K562 (cell line): ENCODE results near the gene GLDN. TPM values are rescaled to one million over a fixed set of nuclear protein-coding genes. Genes with fewer than 3 reads are reported as not detected.

Experiments used
- ATAC-seq: fragments of 200-7000 bp; cut with Tn5 transposase; 3 replicates; pipeline ENCODE4 v1.9.1; 2020; ENCODE audit warnings: moderate library complexity
- BruUV-seq: library from RNA; stranded (reverse); fragments of 400-500 nt; replicated peaks from 2 replicates; lab custom pipeline; 2021; lab: Mats Ljungman, UMichigan
- CTCF ChIA-PET: fragments of 300-600 bp; formaldehyde crosslinking; extraction: SDS; loops from one replicate; lab custom pipeline; 2021; ENCODE audit warnings: low intra/inter-chr PET ratio; lab: Yijun Ruan, JAX
- POLR2A ChIA-PET: fragments of 300-600, 350-650 bp; sonication (Branson Sonifier 250); formaldehyde crosslinking; extraction: SDS; loops from one replicate; lab custom pipeline; 2021; ENCODE audit warnings: antibody characterized with exemption, inconsistent platforms; lab: Yijun Ruan, JAX
- DNase-seq, 4 experiments: peaks; one replicate each; pipeline versions ENCODE4 v3.0.0 to v3.0.0-alpha.2; 2011 to 2018; ENCODE audit warnings: low spot score in 3 of 4, mixed read lengths in 3 of 4; ENCODE audit errors: extremely low read depth in 1 of 4
- FAIRE-seq: peaks from 2 replicates; lab custom pipeline; 2011; peaks lifted over from hg19 to GRCh38; lab: Jason Lieb, UNC
- H2AFZ ChIP-seq: 2 replicates; pipeline ENCODE4 v1.6.0; 2011; ENCODE audit warnings: low read depth, low read length, control low read depth, inconsistent platforms
- H3K27ac ChIP-seq: fragments of 200-600 bp; 3 replicates; pipeline ENCODE4 v1.8.0; 2011; ENCODE audit warnings: low read depth, mild to moderate bottlenecking, control low read depth, inconsistent platforms, low read length, moderate library complexity, mixed read lengths; ENCODE audit errors: extremely low read depth
- H3K27me3 ChIP-seq, 2 experiments: fragments of 300-600 bp in 1 of 2; 2 replicates in 1 of 2; 3 replicates in 1 of 2; pipeline versions ENCODE4 v1.6.0 to v1.8.0; 2011; ENCODE audit warnings: inconsistent platforms in 2 of 2, low read length in 2 of 2, mild to moderate bottlenecking in 1 of 2, mixed read lengths in 1 of 2, moderate library complexity in 1 of 2; ENCODE audit not compliant: control insufficient read depth in 2 of 2, insufficient read depth in 2 of 2
- H3K36me3 ChIP-seq: fragments of 300-600 bp; 3 replicates; pipeline ENCODE4 v1.8.0; 2011; ENCODE audit warnings: mild to moderate bottlenecking, low read length, inconsistent platforms; ENCODE audit not compliant: control insufficient read depth, insufficient read depth
- H3K4me1 ChIP-seq, 2 experiments: fragments of 200-600 bp in 1 of 2; replicated peaks in 1 of 2; 2 replicates in 1 of 2; 3 replicates in 1 of 2; pipeline versions ENCODE4 v1.5.1 to v1.8.0; 2011; ENCODE audit warnings: inconsistent platforms in 2 of 2, low read length in 2 of 2, mild to moderate bottlenecking in 1 of 2, mixed read lengths in 1 of 2, moderate library complexity in 1 of 2; ENCODE audit not compliant: control insufficient read depth in 2 of 2, insufficient read depth in 2 of 2
- H3K4me2 ChIP-seq: 2 replicates; pipeline ENCODE4 v1.6.1; 2011; ENCODE audit warnings: low read length, control low read depth, inconsistent platforms, mixed read lengths; ENCODE audit not compliant: insufficient read depth
- H3K4me3 ChIP-seq: fragments of 200-600 bp; sonication (generic), shearing (Covaris generic); 2 replicates; pipeline ENCODE4 v1.5.1; 2016; ENCODE audit warnings: control low read depth, inconsistent platforms
- H3K79me2 ChIP-seq: fragments of 200-600 bp; 3 replicates; pipeline ENCODE4 v1.8.0; 2011; ENCODE audit warnings: low read length, inconsistent platforms; ENCODE audit not compliant: control insufficient read depth, insufficient read depth
- H3K9ac ChIP-seq, 2 experiments: 2 replicates each; pipeline versions ENCODE4 v1.6.0 to v1.6.1; 2011; ENCODE audit warnings: low read depth in 2 of 2, low read length in 2 of 2, control low read depth in 1 of 2, inconsistent platforms in 1 of 2, mild to moderate bottlenecking in 1 of 2, mixed read lengths in 1 of 2; ENCODE audit not compliant: insufficient read depth in 1 of 2
- H3K9me1 ChIP-seq: one replicate; pipeline ENCODE4 v1.6.0; 2011; ENCODE audit warnings: inconsistent platforms, mild to moderate bottlenecking, low read length, moderate library complexity; ENCODE audit not compliant: control insufficient read depth, insufficient read depth
- H3K9me3 ChIP-seq: replicated peaks from 2 replicates; pipeline ENCODE4 v1.5.1; 2011; ENCODE audit warnings: low read depth, low read length, inconsistent platforms; ENCODE audit not compliant: control insufficient read depth, insufficient read depth
- H4K20me1 ChIP-seq: replicated peaks from 2 replicates; pipeline ENCODE4 v1.6.1; 2011; ENCODE audit warnings: low read length, inconsistent platforms, mixed read lengths; ENCODE audit not compliant: control insufficient read depth, insufficient read depth
- CEBPG ChIP-seq, 3 experiments: fragments of 200-800 bp in 1 of 3; sonication (Bioruptor generic) in 1 of 3; sonication (generic) in 1 of 3; formaldehyde crosslinking in 1 of 3; IDR thresholded peaks in 2 of 3; conservative IDR thresholded peaks in 1 of 3; 2 replicates each; pipeline versions ENCODE4 v1.6.1 to v1.8.0; 2016 to 2022; ENCODE audit warnings: missing compliant biosample characterization in 2 of 3, missing genetic modification characterization in 2 of 3, mild to moderate bottlenecking in 1 of 3, missing genetic modification reagents in 1 of 3
- MECOM ChIP-seq: fragments of 250-450 bp; sonication (Bioruptor Pico); IDR thresholded peaks from 2 replicates; pipeline ENCODE4 v1.8.0; 2022; ENCODE audit warnings: inconsistent platforms
- NCOR1 ChIP-seq: fragments of 450-650 bp; IDR thresholded peaks from 2 replicates; pipeline ENCODE4 v1.6.1; 2016; ENCODE audit warnings: mild to moderate bottlenecking, moderate library complexity
- PRMT5 ChIP-seq: sonication (generic); formaldehyde crosslinking; IDR thresholded peaks from 2 replicates; pipeline ENCODE4 v1.5.0; 2020; ENCODE audit warnings: missing genetic modification reagents
- RBM34 ChIP-seq: fragments of 200-400 bp; formaldehyde crosslinking; IDR thresholded peaks from 2 replicates; pipeline ENCODE4 v1.6.1; 2018; ENCODE audit warnings: low read length, borderline replicate concordance; ENCODE audit not compliant: insufficient read depth
- TCF15 ChIP-seq: fragments of 250-450 bp; sonication (Bioruptor Pico); IDR thresholded peaks from 2 replicates; pipeline ENCODE4 v1.8.0; 2022; ENCODE audit warnings: moderate library complexity, mild to moderate bottlenecking, inconsistent platforms
- ZBTB5 ChIP-seq: fragments of 450-650 bp; IDR thresholded peaks from 2 replicates; pipeline ENCODE4 v1.6.1; 2017; ENCODE audit warnings: antibody characterized with exemption
- ZNF511 ChIP-seq: sonication (generic); formaldehyde crosslinking; IDR thresholded peaks from 2 replicates; pipeline ENCODE4 v1.8.0; 2022; ENCODE audit warnings: mild to moderate bottlenecking, missing genetic modification reagents
- WGBS: fragments of 100-300 bp; shearing (Covaris generic); methylation state at CpG from one replicate; pipeline ENCODE4 v1.1.6; 2016; ENCODE audit warnings: low coverage, mixed read lengths; ENCODE audit not compliant: insufficient coverage; ENCODE audit errors: missing lambda C conversion rate; 5-methylcytosine and 5-hydroxymethylcytosine counted together
- in situ Hi-C: fragments of 300-500 bp; cut with MboI; formaldehyde crosslinking; loops from 4 replicates; pipeline ENCODE4 v1.15.0; 2018; ENCODE audit warnings: inconsistent platforms, mixed read lengths
- intact Hi-C: fragments of 100-400 bp; cut with micrococcal nuclease; formaldehyde crosslinking; loops from 2 replicates; pipeline ENCODE4 v1.14.2; 2022
- polyA plus RNA-seq, 8 experiments: library from polyadenylated mRNA; depleted of rRNA in 4 of 8; stranded (reverse) in 5 of 8; unstranded in 3 of 8; fragments of >200 nt; fragmentation: Nextera tagmentation in 2 of 8; fragmentation: Illumina TruSeq in 1 of 8; extraction: Ambion mirVana in 2 of 8; extraction: Trizol in 1 of 8; gene quantifications; 2 replicates each; pipeline versions ENCODE4 v1.2.1 to v1.2.3, GENCODE V29; 2011 to 2014; ENCODE audit warnings: inconsistent platforms in 1 of 8, missing spikeins in 1 of 8
- total RNA-seq, 7 experiments: library from RNA; depleted of rRNA in 6 of 7; stranded (reverse); fragments of >200 nt in 6 of 7; fragmentation: Illumina TruSeq in 2 of 7; extraction: Trizol in 2 of 7; gene quantifications; 2 replicates each; pipeline versions ENCODE4 v1.2.1 to v1.2.3, GENCODE V29; 2011 to 2021; ENCODE audit warnings: low replicate concordance in 1 of 7

GLDN gene
- total and polyA plus RNA-seq, 9 of the 15 experiments (the other 6 are each of a cell fraction or from before 2014, with no cell fraction given), result 0.05 to 0.33 (median 0.18) TPM

GRCh38 chr15:51310064-51310463 lies 31.4 kb upstream of the GLDN start:
- Histone ChIP-seq H4K20me1 (no peaks in the 10 kb centered on the region), H3K27me3 (peaks cover 3 to 22% of the 10 kb centered on the region in 2 experiments; a peak in 3 of 5 replicates), H3K9ac (no peak overlapping the region), H3K9me3 (no peaks in the 10 kb centered on the region), H3K79me2 (no peaks in the 10 kb centered on the region), H3K4me1 (no peaks in the 10 kb centered on the region), H3K27ac (no peak overlapping the region), H3K36me3 (no peaks in the 10 kb centered on the region), H3K9me1 (no peaks in the 10 kb centered on the region), H2AFZ (no peak overlapping the region), H3K4me2 (no peak overlapping the region), H3K4me3 (no peak overlapping the region)
- FAIRE-seq (no peak), DNase-seq (no peak), ATAC-seq (no peak)
- in situ Hi-C loops, result no loop called here
- no TSS peak for BruUV-seq
- WGBS, result 0% methylated on average over 2 of the region's 2 CpGs
- TF ChIP-seq MECOM (no peak), CEBPG (CRISPR knock-in tag; IDR thresholded peaks at IDR 0.05) (no peak), CEBPG (tag; conservative IDR thresholded peaks at IDR 0.05 in 1 of 2, IDR thresholded peaks at IDR 0.05 in 1 of 2) (peak in 1 of 2 experiments; percentile 23; a peak in 1 of 4 replicates), ZNF511 (no peak)
- intact Hi-C loops, result no loop called here
- ChIA-PET POLR2A (interaction anchor here (0.8 kb wide), 1 partner anchor 33 kb away, joined by 5 read pairs; no protein-coding TSS in a partner anchor), CTCF (no interaction called here)

- Histone ChIP-seq H3K79me2 (no peaks in the 10 kb centered on the region), H3K27ac (no peak overlapping the region), H3K9me3 (no peaks in the 10 kb centered on the region), H3K4me3 (no peak overlapping the region), H3K4me2 (no peak overlapping the region), H3K9me1 (no peaks in the 10 kb centered on the region), H2AFZ (no peak overlapping the region), H3K27me3 (peaks cover 3 to 19% of the 10 kb centered on the region in 2 experiments; a peak in 3 of 5 replicates), H3K36me3 (no peaks in the 10 kb centered on the region), H4K20me1 (no peaks in the 10 kb centered on the region), H3K4me1 (no peaks in the 10 kb centered on the region), H3K9ac (no peak overlapping the region)
- BruUV-seq, result no TSS peak
- CTCF ChIA-PET, result no interaction called here
- POLR2A ChIA-PET, result interaction anchor here (0.6 kb wide), 1 partner anchor 1420 kb away, joined by 3 read pairs; no protein-coding TSS in a partner anchor
- ATAC-seq (no peak), DNase-seq (no peak), FAIRE-seq (no peak)
- intact Hi-C loops, result no loop called here
- in situ Hi-C loops, result no loop called here
- 5% methylated on average over 2 of the region's 2 CpGs for WGBS
- TF ChIP-seq ZBTB5 (no peak), TCF15 (no peak), NCOR1 (no peak), RBM34 (no peak), PRMT5 (CRISPR knock-in tag) (no peak)
Observed at GRCh38 chr15:51311510-51311909, 29.9 kb upstream of the GLDN start.
